ENCODE results near the gene CLCN7. TPM values are rescaled to one million over a fixed set of nuclear protein-coding genes. Genes with fewer than 3 reads are reported as not detected.

The CLCN7 gene
- total RNA-seq, 4 donors from 2014 or later: 61.1 to 134 (median 100) TPM

DNA sequence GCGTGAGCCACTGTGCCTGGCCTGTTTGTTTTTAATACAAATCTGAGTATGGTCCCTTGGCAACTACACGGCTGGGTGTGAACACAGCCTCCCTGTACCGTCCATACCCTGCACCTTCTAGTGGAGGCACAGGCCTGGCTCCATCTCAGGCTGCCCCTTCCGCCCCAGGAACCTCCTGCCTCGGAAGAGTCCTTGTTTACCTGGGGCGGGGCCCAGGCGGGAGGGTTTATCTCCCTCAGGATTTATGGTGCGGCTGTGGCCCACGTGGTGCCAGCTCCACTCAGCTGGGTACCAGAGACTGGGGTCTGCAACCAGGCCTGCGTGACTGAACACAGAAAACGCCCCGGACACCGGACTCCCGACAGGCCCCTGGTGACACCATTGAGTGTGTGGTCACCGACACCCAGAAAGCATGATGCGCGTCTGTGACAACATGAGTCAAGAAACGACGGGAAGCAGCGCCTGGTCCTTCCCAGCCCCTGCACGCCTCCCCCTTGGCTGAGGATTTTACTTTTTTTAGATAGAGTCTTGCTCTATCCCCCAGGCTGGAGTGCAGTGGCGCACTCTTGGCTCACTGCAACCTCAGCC lies 79.3 kb downstream of the CLCN7 start:
- H3K27ac ChIP-seq: no peak overlapping the region
- WGBS: 90% methylated on average over 13 of the region's 22 CpGs
- DNase-seq (ENCODE audit: low spot score in 2 of 2): no peak
- H3K4me3 ChIP-seq: no peak overlapping the region
- H3K27me3 ChIP-seq: no peaks in the 10 kb centered on the region
- H3K9me3 ChIP-seq: no peaks in the 10 kb centered on the region
- no peak for TF ChIP-seq EP300 (IDR thresholded peaks at IDR 0.05)
- H3K4me1 ChIP-seq: no peaks in the 10 kb centered on the region
- H3K36me3 ChIP-seq: peaks cover 91% of the 10 kb centered on the region

Other genes with a start within 250 kb of the CLCN7 start
- gene TPSG1, start 249.8 kb downstream of the CLCN7 start, total RNA-seq: 1 to 10 TPM in 1 of 4 donors, not detected in 3; 1.6 TPM
- gene TPSB2, start 244.8 kb downstream of the CLCN7 start, total RNA-seq: 10 to 100 TPM; 13.0 to 36.9 (median 22.5) TPM
- 10 to 100 TPM in 3 of 4 donors, 1 to 10 TPM in 1; 6.0 to 36.8 (median 16.5) TPM for gene TPSAB1, start 234.3 kb downstream of the CLCN7 start, total RNA-seq
- gene TPSD1, start 219.0 kb downstream of the CLCN7 start, total RNA-seq: 10 to 100 TPM in 1 of 4 donors, under 1 TPM in 2, not detected in 1; 0.38 to 11.6 (median 0.83) TPM
- 100 to 1,000 TPM in 3 of 4 donors, 10 to 100 TPM in 1; 72.0 to 165 (median 107) TPM for gene UBE2I, start 165.4 kb downstream of the CLCN7 start, total RNA-seq
- 1 to 10 TPM in 3 of 4 donors, under 1 TPM in 1; 0.87 to 6.2 (median 2.5) TPM for gene BAIAP3, start 141.4 kb downstream of the CLCN7 start, total RNA-seq
- gene TSR3, start 123.2 kb downstream of the CLCN7 start, total RNA-seq: 10 to 100 TPM; 48.5 to 70.2 (median 62.1) TPM
- 10 to 100 TPM; 53.7 to 84.0 (median 69.5) TPM for gene GNPTG, start 123.1 kb downstream of the CLCN7 start, total RNA-seq
- 10 to 100 TPM; 13.0 to 81.0 (median 33.4) TPM for gene UNKL, start 60.3 kb downstream of the CLCN7 start, total RNA-seq
- 10 to 100 TPM; 13.1 to 41.0 (median 29.3) TPM for gene UQCC4, start 54.3 kb downstream of the CLCN7 start, total RNA-seq
- gene PERCC1, start 44.0 kb downstream of the CLCN7 start, total RNA-seq: 1 to 10 TPM in 1 of 4 donors, not detected in 3; 1.3 TPM
- gene CCDC154, start 30.5 kb downstream of the CLCN7 start, total RNA-seq: 1 to 10 TPM in 1 of 4 donors, under 1 TPM in 2, not detected in 1; 0.34 to 3.5 (median 0.39) TPM
- gene PTX4, start 13.9 kb upstream of the CLCN7 start, total RNA-seq: not detected
- 10 to 100 TPM; 28.1 to 86.1 (median 35.2) TPM for gene TELO2, start 18.3 kb upstream of the CLCN7 start, total RNA-seq
- gene TMEM204, start 58.6 kb upstream of the CLCN7 start, total RNA-seq: 10 to 100 TPM in 3 of 4 donors, 1 to 10 TPM in 1; 7.6 to 26.6 (median 18.8) TPM
- gene IFT140, start 137.0 kb upstream of the CLCN7 start, total RNA-seq: 10 to 100 TPM; 13.8 to 38.4 (median 17.0) TPM
- 10 to 100 TPM; 15.7 to 39.3 (median 26.1) TPM for gene CRAMP1, start 137.3 kb upstream of the CLCN7 start, total RNA-seq
- 10 to 100 TPM; 22.6 to 59.2 (median 35.0) TPM for gene JPT2, start 203.3 kb upstream of the CLCN7 start, total RNA-seq
- 100 to 1,000 TPM in 1 of 4 donors, 10 to 100 TPM in 3; 56.0 to 206 (median 82.1) TPM for gene MAPK8IP3, start 231.2 kb upstream of the CLCN7 start, total RNA-seq